ENCODE results near the gene KRT35. TPM values are rescaled to one million over a fixed set of nuclear protein-coding genes. Genes with fewer than 3 reads are reported as not detected.

The KRT35 gene
- total RNA-seq, 1 experiment from 2014 or later: not detected

GRCh38 chr17:41449008-41449407, 31.9 kb downstream of the KRT35 start:
- Histone ChIP-seq H3K9ac (ENCODE audit: low read length) (no peak overlapping the region), H3K4me2 (ENCODE audit: low read length) (no peak overlapping the region), H3K79me2 (ENCODE audit: insufficient read depth, low read length) (no peaks in the 10 kb centered on the region), H3K27me3 (ENCODE audit: insufficient read depth, low read length) (no peaks in the 10 kb centered on the region), H3K4me1 (ENCODE audit: control insufficient read depth in 1 of 2, insufficient read depth in 2 of 2, low read length in 2 of 2) (peaks cover 0 to 13% of the 10 kb centered on the region in 2 experiments; a peak in 2 of 4 replicates), H3K9me2 (ENCODE audit: insufficient read depth) (no peaks in the 10 kb centered on the region), H3K27ac (ENCODE audit: low read depth, low read length) (no peak overlapping the region), H3K36me3 (ENCODE audit: control insufficient read depth in 1 of 2, insufficient read depth in 2 of 2, low read length in 2 of 2) (no peaks in the 10 kb centered on the region), H4K20me1 (ENCODE audit: insufficient read depth) (no peaks in the 10 kb centered on the region), H3K9me3 (ENCODE audit: control insufficient read depth in 1 of 2, insufficient read depth in 1 of 2, low read depth in 1 of 2, low read length in 2 of 2) (no peaks in the 10 kb centered on the region), H3K4me3 (replicated peaks in 1 of 2; ENCODE audit: low read depth in 1 of 2, low read length in 2 of 2) (no peak overlapping the region), H2AFZ (ENCODE audit: low read depth, low read length, poor library complexity, severe bottlenecking) (no peak overlapping the region)
- intact Hi-C loops (cut with micrococcal nuclease): no loop called here
- POLR2A ChIA-PET: no interaction called here
- CTCF ChIA-PET: no interaction called here
- RAD21 ChIA-PET (ENCODE audit: low non-redundant PET in 1 of 2, low total read pairs in 2 of 2, uncharacterized antibody in 2 of 2, unreplicated experiment in 2 of 2): no interaction called here
- TF ChIP-seq REST (IDR thresholded peaks at IDR 0.05; ENCODE audit: low read depth): no peak
- TF ChIP-seq JUND (IDR thresholded peaks at IDR 0.05): no peak
- TF ChIP-seq SIN3A (IDR thresholded peaks at IDR 0.05; ENCODE audit: low read depth): no peak
- no peak for TF ChIP-seq SRF (IDR thresholded peaks at IDR 0.05; ENCODE audit: low read depth)
- no peak for TF ChIP-seq SP1 (IDR thresholded peaks at IDR 0.05; ENCODE audit: low read depth)
- TF ChIP-seq ZFX (IDR thresholded peaks at IDR 0.05): no peak
- no peak for TF ChIP-seq FOSL1 (IDR thresholded peaks at IDR 0.05; ENCODE audit: low read depth)
- no peak for TF ChIP-seq EGR1 (IDR thresholded peaks at IDR 0.05; ENCODE audit: low read depth)
- no peak for TF ChIP-seq POLR2AphosphoS5 (IDR thresholded peaks at IDR 0.05; ENCODE audit: low read depth, low read length)
- no TSS peak for BruUV-seq (replicated peaks)
- ATAC-seq: no peak
- DNase-seq (ENCODE audit: low read depth, low spot score): no peak

GRCh38 chr17:41448506-41448905, 32.4 kb downstream of the KRT35 start:
- H3K4me2 ChIP-seq (ENCODE audit: low read length): no peak overlapping the region
- no peaks in the 10 kb centered on the region for H3K27me3 ChIP-seq (ENCODE audit: insufficient read depth, low read length)
- H3K27ac ChIP-seq (ENCODE audit: low read depth, low read length): no peak overlapping the region
- peaks cover 0 to 13% of the 10 kb centered on the region in 2 experiments; a peak in 2 of 4 replicates for H3K4me1 ChIP-seq (ENCODE audit: control insufficient read depth in 1 of 2, insufficient read depth in 2 of 2, low read length in 2 of 2)
- no TSS peak for BruUV-seq (replicated peaks)
- ATAC-seq (no peak), DNase-seq (ENCODE audit: low read depth, low spot score) (no peak)
- H3K9me3 ChIP-seq (ENCODE audit: control insufficient read depth in 1 of 2, insufficient read depth in 1 of 2, low read depth in 1 of 2, low read length in 2 of 2): no peaks in the 10 kb centered on the region
- H3K4me3 ChIP-seq (replicated peaks in 1 of 2; ENCODE audit: low read depth in 1 of 2, low read length in 2 of 2): no peak overlapping the region
- CTCF ChIA-PET: no interaction called here
- POLR2A ChIA-PET: no interaction called here
- H4K20me1 ChIP-seq (ENCODE audit: insufficient read depth): no peaks in the 10 kb centered on the region
- H3K36me3 ChIP-seq (ENCODE audit: control insufficient read depth in 1 of 2, insufficient read depth in 2 of 2, low read length in 2 of 2): no peaks in the 10 kb centered on the region
- H3K9ac ChIP-seq (ENCODE audit: low read length): no peak overlapping the region
- H3K79me2 ChIP-seq (ENCODE audit: insufficient read depth, low read length): no peaks in the 10 kb centered on the region
- RAD21 ChIA-PET (ENCODE audit: low non-redundant PET in 1 of 2, low total read pairs in 2 of 2, uncharacterized antibody in 2 of 2, unreplicated experiment in 2 of 2): no interaction called here
- no peaks in the 10 kb centered on the region for H3K9me2 ChIP-seq (ENCODE audit: insufficient read depth)
- H2AFZ ChIP-seq (ENCODE audit: low read depth, low read length, poor library complexity, severe bottlenecking): no peak overlapping the region
- intact Hi-C loops (cut with micrococcal nuclease): no loop called here
- TF ChIP-seq JUND (IDR thresholded peaks at IDR 0.05) (no peak), RAD21 (IDR thresholded peaks at IDR 0.05; ENCODE audit: low read depth) (no peak), REST (IDR thresholded peaks at IDR 0.05; ENCODE audit: low read depth) (no peak), ZNF274 (IDR thresholded peaks at IDR 0.05; ENCODE audit: low read depth, low read length) (no peak), SRF (IDR thresholded peaks at IDR 0.05; ENCODE audit: low read depth) (no peak), POLR2AphosphoS5 (IDR thresholded peaks at IDR 0.05; ENCODE audit: low read depth, low read length) (no peak), MAX (IDR thresholded peaks at IDR 0.05) (no peak), ZFX (IDR thresholded peaks at IDR 0.05) (no peak), ATF3 (IDR thresholded peaks at IDR 0.05) (no peak), SP1 (IDR thresholded peaks at IDR 0.05; ENCODE audit: low read depth) (no peak), TCF7L2 (IDR thresholded peaks at IDR 0.05; ENCODE audit: borderline replicate concordance, extremely low read depth, insufficient read depth, insufficient read length) (no peak)

Measured in HCT116 (cell line).